ENCODE measurements around the gene TGFB1. TPM values are rescaled to one million over a fixed set of nuclear protein-coding genes. Genes with fewer than 3 reads are reported as not detected.

The TGFB1 gene
- total and polyA plus RNA-seq, 2 of the 13 experiments (the other 11 are each of a cell fraction or from before 2014, with no cell fraction given), result 4.1 to 5.4 TPM

- TF ChIP-seq ZHX2 (IDR thresholded peaks at IDR 0.05; ENCODE audit: low read depth), result peak; percentile 100
- TF ChIP-seq ZHX2 (CRISPR knock-in tag; IDR thresholded peaks at IDR 0.05; ENCODE audit: borderline replicate concordance), result no peak
- TF ChIP-seq TEAD3 (CRISPR knock-in tag; optimal IDR thresholded peaks at IDR 0.05; ENCODE audit: borderline replicate concordance), result peak; percentile 9
- TF ChIP-seq MAFK (conservative IDR thresholded peaks at IDR 0.05 in 1 of 2, IDR thresholded peaks at IDR 0.05 in 1 of 2; ENCODE audit: low read length in 2 of 2), result no peak
- no peak for TF ChIP-seq PRMT3 (CRISPR knock-in tag; IDR thresholded peaks at IDR 0.05; ENCODE audit: borderline replicate concordance, low read depth)
- peak; percentile 57 for TF ChIP-seq HDAC1 (CRISPR knock-in tag; IDR thresholded peaks at IDR 0.05)
- TF ChIP-seq, protein P1, sequence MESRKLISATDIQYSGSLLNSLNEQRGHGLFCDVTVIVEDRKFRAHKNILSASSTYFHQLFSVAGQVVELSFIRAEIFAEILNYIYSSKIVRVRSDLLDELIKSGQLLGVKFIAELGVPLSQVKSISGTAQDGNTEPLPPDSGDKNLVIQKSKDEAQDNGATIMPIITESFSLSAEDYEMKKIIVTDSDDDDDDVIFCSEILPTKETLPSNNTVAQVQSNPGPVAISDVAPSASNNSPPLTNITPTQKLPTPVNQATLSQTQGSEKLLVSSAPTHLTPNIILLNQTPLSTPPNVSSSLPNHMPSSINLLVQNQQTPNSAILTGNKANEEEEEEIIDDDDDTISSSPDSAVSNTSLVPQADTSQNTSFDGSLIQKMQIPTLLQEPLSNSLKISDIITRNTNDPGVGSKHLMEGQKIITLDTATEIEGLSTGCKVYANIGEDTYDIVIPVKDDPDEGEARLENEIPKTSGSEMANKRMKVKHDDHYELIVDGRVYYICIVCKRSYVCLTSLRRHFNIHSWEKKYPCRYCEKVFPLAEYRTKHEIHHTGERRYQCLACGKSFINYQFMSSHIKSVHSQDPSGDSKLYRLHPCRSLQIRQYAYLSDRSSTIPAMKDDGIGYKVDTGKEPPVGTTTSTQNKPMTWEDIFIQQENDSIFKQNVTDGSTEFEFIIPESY (CRISPR knock-in tag; IDR thresholded peaks at IDR 0.05), result no peak
- TF ChIP-seq, protein P2, sequence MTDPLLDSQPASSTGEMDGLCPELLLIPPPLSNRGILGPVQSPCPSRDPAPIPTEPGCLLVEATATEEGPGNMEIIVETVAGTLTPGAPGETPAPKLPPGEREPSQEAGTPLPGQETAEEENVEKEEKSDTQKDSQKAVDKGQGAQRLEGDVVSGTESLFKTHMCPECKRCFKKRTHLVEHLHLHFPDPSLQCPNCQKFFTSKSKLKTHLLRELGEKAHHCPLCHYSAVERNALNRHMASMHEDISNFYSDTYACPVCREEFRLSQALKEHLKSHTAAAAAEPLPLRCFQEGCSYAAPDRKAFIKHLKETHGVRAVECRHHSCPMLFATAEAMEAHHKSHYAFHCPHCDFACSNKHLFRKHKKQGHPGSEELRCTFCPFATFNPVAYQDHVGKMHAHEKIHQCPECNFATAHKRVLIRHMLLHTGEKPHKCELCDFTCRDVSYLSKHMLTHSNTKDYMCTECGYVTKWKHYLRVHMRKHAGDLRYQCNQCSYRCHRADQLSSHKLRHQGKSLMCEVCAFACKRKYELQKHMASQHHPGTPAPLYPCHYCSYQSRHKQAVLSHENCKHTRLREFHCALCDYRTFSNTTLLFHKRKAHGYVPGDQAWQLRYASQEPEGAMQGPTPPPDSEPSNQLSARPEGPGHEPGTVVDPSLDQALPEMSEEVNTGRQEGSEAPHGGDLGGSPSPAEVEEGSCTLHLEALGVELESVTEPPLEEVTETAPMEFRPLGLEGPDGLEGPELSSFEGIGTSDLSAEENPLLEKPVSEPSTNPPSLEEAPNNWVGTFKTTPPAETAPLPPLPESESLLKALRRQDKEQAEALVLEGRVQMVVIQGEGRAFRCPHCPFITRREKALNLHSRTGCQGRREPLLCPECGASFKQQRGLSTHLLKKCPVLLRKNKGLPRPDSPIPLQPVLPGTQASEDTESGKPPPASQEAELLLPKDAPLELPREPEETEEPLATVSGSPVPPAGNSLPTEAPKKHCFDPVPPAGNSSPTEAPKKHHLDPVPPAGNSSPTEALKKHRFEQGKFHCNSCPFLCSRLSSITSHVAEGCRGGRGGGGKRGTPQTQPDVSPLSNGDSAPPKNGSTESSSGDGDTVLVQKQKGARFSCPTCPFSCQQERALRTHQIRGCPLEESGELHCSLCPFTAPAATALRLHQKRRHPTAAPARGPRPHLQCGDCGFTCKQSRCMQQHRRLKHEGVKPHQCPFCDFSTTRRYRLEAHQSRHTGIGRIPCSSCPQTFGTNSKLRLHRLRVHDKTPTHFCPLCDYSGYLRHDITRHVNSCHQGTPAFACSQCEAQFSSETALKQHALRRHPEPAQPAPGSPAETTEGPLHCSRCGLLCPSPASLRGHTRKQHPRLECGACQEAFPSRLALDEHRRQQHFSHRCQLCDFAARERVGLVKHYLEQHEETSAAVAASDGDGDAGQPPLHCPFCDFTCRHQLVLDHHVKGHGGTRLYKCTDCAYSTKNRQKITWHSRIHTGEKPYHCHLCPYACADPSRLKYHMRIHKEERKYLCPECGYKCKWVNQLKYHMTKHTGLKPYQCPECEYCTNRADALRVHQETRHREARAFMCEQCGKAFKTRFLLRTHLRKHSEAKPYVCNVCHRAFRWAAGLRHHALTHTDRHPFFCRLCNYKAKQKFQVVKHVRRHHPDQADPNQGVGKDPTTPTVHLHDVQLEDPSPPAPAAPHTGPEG (CRISPR knock-in tag; IDR thresholded peaks at IDR 0.05), result no peak
- TF ChIP-seq NCOA5 (CRISPR knock-in tag; IDR thresholded peaks at IDR 0.05), result no peak
- TF ChIP-seq MLLT10 (CRISPR knock-in tag; IDR thresholded peaks at IDR 0.05), result no peak
- peak; percentile 51 for TF ChIP-seq ATF1 (CRISPR knock-in tag; IDR thresholded peaks at IDR 0.05)
- TF ChIP-seq ZNF207 (IDR thresholded peaks at IDR 0.05; ENCODE audit: borderline replicate concordance), result no peak
- peak; percentile 34; the same call in 1 of the 2 replicates for TF ChIP-seq ZBTB26 (CRISPR knock-in tag; IDR thresholded peaks at IDR 0.05; ENCODE audit: borderline replicate concordance)
Observed at GRCh38 chr19:41363753-41364523, 10.2 kb upstream of the TGFB1 start, which contains the start of gene B9D2 (continued).

All from HepG2 (cell line).